Measurements from ENCODE around the gene SSRP1. TPM values are rescaled to one million over a fixed set of nuclear protein-coding genes. Genes with fewer than 3 reads are reported as not detected.

SSRP1 gene
- total and polyA plus RNA-seq, 2 of the 13 experiments (the other 11 are each of a cell fraction or from before 2014, with no cell fraction given): 93.6 to 129 TPM

DNA sequence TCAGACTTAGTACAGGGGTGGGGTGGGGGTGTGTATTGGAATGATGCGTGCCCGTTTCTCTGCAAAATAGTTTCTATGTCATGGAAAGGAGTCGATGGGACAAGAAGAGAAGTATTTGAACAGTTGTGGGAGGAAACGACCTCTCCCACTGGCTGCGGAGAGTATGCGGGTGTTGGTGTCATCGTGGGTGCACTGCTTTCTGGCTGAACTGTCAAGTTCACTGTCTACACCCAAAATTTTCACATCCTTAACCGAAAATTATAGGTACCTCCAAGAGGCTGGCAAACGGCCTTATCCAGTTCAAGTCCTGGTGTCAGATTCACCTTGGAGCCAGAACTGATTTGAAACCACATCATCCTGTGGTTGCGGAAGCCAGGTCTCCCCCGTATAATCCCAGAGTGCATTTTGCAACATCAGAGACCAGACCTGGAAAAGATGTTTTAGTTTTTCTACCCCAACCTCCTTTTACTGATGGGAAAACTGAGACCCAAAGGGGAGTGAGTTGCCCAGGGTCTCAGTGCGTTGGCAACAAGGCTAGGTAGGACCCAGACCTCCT is 497 bp upstream of the SSRP1 start:
- H3K27ac ChIP-seq (ENCODE audit: extremely low read length, insufficient read depth, low read length): peak overlapping the region; percentile 50
- no peak for DNase-seq (ENCODE audit: low spot score)
- peaks cover 0 to 10% of the 10 kb centered on the region in 2 experiments; a peak in 2 of 5 replicates for H3K27me3 ChIP-seq (ENCODE audit: control insufficient read depth in 1 of 2, insufficient read depth in 2 of 2, low read length in 2 of 2)
- ChIA-PET POLR2A (interaction anchor here (0.6 to 3.4 kb wide), 13 partner anchors 10 to 304 kb away, joined by 3 to 65 read pairs (median 3); partner anchors contain the start of genes SERPING1 and TNKS1BP1), CTCF (ENCODE audit: low intra/inter-chr PET ratio, low total read pairs) (no interaction called here)
- intact Hi-C loops (cut with micrococcal nuclease; ENCODE audit: unreplicated experiment): loop anchor here (5.0 kb wide), 1 partner anchor 44 kb away; no protein-coding TSS in a partner anchor
- peaks cover 32% of the 10 kb centered on the region for H3K79me2 ChIP-seq (ENCODE audit: insufficient read depth, low read length)
- in situ Hi-C loops (cut with HindIII; ENCODE audit: extremely low pct_ligation_motif_present, low pct_unique_long_range_greater_than_20kb): no loop called here
- WGBS (ENCODE audit: low lambda C conversion rate): 30% methylated on average over 10 of the region's 12 CpGs
- peak overlapping the region; percentile 99 for H2AFZ ChIP-seq (ENCODE audit: low read length)
- ATAC-seq: peak; percentile 7
- no peaks in the 10 kb centered on the region for H4K20me1 ChIP-seq (ENCODE audit: insufficient read depth, low read length)
- H3K4me3 ChIP-seq (replicated peaks in 1 of 3; ENCODE audit: insufficient read depth in 1 of 3, low read depth in 2 of 3, low read length in 3 of 3): peak overlapping the region; percentile 61 to 85 (median 80)
- no peaks in the 10 kb centered on the region for H3K9me3 ChIP-seq (ENCODE audit: low read length)
- peak overlapping the region; percentile 95 for H3K4me2 ChIP-seq (ENCODE audit: low read depth, low read length)
- TF ChIP-seq, protein P1, sequence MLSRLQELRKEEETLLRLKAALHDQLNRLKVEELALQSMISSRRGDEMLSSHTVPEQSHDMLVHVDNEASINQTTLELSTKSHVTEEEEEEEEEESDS (CRISPR knock-in tag; IDR thresholded peaks at IDR 0.05; ENCODE audit: borderline replicate concordance): 0 out of 2 replicates have a peak, but pooled peaks have one; percentile 42
- TF ChIP-seq ZNF552 (CRISPR knock-in tag; IDR thresholded peaks at IDR 0.05; ENCODE audit: borderline replicate concordance) (no peak), MIER2 (CRISPR knock-in tag; IDR thresholded peaks at IDR 0.05) (no peak), FOSL1 (CRISPR knock-in tag; IDR thresholded peaks at IDR 0.05; ENCODE audit: borderline replicate concordance) (no peak), GTF2F1 (IDR thresholded peaks at IDR 0.05; ENCODE audit: low read length) (no peak)
- TF ChIP-seq, protein P2, sequence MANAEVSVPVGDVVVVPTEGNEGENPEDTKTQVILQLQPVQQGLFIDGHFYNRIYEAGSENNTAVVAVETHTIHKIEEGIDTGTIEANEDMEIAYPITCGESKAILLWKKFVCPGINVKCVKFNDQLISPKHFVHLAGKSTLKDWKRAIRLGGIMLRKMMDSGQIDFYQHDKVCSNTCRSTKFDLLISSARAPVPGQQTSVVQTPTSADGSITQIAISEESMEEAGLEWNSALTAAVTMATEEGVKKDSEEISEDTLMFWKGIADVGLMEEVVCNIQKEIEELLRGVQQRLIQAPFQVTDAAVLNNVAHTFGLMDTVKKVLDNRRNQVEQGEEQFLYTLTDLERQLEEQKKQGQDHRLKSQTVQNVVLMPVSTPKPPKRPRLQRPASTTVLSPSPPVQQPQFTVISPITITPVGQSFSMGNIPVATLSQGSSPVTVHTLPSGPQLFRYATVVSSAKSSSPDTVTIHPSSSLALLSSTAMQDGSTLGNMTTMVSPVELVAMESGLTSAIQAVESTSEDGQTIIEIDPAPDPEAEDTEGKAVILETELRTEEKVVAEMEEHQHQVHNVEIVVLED (CRISPR knock-in tag; IDR thresholded peaks at IDR 0.05; ENCODE audit: borderline replicate concordance): 0 out of 2 replicates have a peak, but pooled peaks have one; percentile 9
- TF ChIP-seq, protein P3, sequence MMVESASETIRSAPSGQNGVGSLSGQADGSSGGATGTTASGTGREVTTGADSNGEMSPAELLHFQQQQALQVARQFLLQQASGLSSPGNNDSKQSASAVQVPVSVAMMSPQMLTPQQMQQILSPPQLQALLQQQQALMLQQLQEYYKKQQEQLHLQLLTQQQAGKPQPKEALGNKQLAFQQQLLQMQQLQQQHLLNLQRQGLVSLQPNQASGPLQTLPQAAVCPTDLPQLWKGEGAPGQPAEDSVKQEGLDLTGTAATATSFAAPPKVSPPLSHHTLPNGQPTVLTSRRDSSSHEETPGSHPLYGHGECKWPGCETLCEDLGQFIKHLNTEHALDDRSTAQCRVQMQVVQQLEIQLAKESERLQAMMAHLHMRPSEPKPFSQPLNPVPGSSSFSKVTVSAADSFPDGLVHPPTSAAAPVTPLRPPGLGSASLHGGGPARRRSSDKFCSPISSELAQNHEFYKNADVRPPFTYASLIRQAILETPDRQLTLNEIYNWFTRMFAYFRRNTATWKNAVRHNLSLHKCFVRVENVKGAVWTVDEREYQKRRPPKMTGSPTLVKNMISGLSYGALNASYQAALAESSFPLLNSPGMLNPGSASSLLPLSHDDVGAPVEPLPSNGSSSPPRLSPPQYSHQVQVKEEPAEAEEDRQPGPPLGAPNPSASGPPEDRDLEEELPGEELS (CRISPR knock-in tag; IDR thresholded peaks at IDR 0.05): peak; percentile 19; the same call in 1 of the 2 replicates
- H3K4me1 ChIP-seq (ENCODE audit: insufficient read depth, low read length): peaks cover 44% of the 10 kb centered on the region
- peaks cover 17 to 26% of the 10 kb centered on the region in 2 experiments for H3K36me3 ChIP-seq (replicated peaks in 1 of 2; ENCODE audit: control insufficient read depth in 1 of 2, insufficient read depth in 2 of 2, low read length in 2 of 2)
- FAIRE-seq: no peak
- TSS peak; percentile 85 for BruUV-seq (replicated peaks)
- H3K9ac ChIP-seq (ENCODE audit: insufficient read depth, low read depth, low read length): peak overlapping the region; percentile 77

All from HepG2 (cell line).